Stimulated activated CD4-positive, alpha-beta T cell treated with anti-CD3 and anti-CD28 coated beads, Interleukin-12 subunit alpha, Interleukin-12 subunit beta, amount 100 ng/mL, for 4 hours (primary cell): ENCODE data around the gene TMEM108.

ENCODE experiments used
- DNase-seq: peaks from one replicate; pipeline ENCODE4 v3.0.0-alpha.2; 2020

The TMEM108 gene

DNA sequence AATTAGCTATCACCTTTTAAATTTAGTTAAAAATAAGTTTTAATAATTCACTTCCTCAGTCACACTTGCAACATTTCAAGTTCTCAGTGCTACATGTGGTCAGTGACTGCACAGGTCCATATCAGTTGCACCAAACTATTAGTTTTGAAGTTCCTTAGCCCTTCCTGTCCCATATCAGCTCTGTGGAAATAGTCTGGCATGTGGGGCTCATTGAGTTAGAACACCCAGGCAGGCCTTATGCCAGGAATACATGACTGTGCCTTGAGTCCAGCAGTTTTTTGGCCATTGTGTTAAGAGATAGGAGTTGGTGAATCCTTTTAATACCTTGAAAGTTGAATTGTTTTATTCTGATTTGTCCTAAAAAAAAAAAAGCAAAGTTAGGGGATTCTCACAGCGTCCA, 207.9 kb downstream of the TMEM108 start:
- no peak for DNase-seq

DNA sequence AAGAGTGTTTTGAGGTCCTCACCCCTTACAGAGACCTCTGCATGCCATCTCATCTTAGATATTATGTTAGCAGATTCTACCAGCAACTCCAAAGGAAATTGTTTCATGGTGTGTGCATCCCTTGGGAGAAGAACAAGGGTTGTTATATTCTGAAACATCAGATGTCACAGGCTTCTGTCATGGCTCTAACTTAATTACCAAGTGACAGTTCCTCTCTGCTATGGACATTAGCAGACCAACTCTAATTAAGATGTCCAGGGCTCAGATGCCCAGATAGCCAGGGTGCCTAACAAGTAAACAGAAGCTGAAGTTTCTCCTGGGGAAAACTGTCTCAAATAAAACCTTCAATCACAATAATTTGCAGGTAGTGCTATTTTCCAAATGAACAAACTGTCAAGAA, 208.6 kb downstream of the TMEM108 start:
- DNase-seq, result no peak

DNA sequence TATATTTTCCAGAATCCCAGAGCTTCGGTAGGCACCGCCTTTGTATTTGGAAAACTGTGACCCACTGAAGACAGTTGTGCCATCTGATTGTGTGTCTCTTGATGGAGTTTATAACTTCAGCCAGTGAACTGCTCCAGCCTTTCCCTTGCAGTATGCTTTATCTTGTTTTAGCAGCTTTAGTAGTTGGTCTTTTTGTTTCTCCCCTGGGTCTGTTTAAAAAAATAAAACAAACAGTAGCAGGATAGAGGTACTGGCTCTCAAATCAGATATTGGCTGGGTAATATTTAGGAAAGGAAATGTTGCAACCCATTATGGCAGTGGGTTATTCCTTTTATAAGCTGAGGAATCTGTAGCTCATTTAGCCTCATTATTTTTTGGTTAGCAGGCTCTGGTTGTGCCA, 210.2 kb downstream of the TMEM108 start:
- no peak for DNase-seq

DNA sequence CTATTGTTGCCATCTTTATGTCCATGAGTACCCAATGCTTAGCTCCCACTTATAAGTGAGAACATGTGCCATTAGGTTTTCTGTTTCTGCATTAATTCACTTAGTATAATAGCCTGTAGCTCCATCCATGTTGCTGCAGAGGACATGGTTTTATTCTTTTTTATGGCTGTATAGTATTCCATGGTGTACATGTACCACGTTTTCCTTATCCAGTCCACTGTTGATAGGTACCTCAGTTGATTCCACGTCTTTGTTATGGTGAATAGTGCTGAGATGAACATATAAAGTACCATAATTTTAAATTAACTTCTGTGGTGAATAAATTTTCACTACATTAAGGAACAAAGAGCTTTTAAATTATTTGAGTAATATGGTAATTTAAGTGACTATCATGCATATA, 211.3 kb downstream of the TMEM108 start:
- no peak for DNase-seq

DNA sequence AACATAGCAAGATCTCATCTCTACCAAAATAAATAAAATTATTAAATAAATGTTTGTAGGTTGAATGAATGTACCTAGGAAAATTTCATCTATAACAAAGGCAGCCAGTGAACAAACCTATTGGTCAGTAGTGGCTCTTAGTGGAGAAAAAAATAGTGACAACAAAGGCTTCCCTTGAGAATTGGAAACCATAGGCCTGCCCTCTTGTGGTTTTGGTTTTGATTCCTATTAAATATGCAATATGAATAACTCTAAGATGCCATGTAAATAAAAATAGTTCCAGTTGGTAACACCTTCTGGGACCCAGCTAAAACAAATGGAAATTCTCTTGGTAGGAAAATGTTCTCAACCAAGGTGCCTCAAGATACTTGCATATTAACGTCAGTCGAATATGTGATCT, 216.0 kb downstream of the TMEM108 start:
- DNase-seq, result no peak

DNA sequence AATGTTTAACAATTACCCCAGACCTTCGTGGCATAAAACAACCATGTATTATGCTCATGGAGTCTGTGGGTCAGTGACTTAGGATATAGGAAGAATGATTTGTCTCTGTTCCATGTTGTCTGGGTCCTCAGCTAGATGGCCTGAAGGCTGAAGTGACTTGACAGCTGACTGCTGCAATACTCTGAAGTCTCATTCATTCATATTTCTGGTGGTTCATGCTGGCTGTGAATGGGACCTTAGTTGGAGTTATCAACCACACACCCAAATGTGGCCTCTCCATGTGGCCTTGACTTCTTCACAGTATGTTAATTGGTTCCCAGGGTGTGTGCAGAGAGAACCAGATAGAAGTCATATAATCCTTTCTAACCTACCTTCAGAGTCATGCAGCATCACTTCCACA, 216.5 kb downstream of the TMEM108 start:
- no peak for DNase-seq

DNA sequence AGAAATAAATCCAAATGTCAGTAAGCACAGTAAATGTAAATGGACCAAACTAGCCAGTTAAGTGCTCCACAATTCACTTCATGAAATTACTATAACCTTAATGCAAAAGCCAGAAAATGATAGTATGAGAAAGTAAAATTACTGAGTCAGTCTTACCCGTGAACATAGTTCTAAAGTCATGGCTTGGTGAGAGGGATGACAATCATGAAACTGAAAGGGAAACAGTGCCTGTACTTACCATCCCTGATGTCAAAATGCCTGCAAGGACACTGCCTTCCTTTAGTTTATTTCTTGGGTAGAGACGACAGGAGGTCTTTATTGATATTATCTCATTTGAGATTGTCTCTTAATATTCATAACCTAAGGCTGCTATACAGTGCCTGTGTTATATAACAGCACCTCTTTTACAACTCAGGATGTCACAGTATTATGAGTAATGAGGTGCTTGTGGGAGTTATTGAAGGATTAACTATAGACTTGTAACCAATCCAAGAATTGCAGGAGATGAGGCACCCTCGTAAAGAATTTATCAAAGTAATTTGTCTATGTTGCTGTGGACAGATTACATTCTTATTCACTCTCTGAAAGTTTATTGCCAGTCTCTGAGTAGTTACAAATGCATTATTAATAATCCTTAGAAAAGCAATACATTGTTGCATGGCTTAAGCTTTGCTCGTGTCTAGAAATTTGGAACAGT, 218.7 kb downstream of the TMEM108 start:
- DNase-seq, result no peak

DNA sequence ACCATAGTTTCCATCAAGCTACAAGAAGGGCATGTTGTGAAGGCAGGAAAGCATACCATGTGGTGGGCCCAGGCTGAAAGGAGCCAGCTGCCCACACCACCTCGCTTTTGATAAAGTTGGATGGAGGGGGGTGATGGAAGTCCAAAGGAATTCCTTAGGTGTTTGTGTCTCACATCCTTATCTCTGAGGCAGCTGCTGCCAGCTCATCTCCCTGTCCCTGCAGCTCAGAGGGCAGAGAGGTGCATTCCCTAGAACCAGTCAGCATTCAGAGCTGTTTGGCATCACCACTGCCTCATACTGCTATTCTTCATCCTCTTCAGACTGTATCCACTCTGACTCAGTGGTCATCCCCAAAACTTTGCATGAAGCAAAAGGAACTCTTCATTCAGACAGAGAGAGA, 220.2 kb downstream of the TMEM108 start:
- DNase-seq, result no peak

DNA sequence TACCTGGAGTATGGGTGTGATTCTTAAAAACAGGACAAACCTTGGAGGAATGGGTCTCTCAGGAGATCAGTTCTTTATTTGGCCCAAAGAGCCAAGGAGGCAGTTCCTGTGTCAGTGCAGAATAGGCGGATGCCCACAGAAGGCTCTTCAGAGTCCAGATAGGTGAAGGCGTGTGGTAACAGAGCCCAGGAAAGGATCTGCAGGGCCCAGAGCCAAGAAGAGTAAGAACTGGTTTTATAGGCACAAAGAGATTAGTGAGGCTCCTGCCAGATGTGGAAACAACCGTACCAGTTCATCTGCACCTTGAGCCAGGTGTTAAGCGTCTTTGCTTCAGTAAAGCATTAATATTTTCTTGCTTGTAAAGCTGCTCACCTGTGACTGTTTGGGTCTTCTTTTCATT, 221.6 kb downstream of the TMEM108 start:
- no peak for DNase-seq

DNA sequence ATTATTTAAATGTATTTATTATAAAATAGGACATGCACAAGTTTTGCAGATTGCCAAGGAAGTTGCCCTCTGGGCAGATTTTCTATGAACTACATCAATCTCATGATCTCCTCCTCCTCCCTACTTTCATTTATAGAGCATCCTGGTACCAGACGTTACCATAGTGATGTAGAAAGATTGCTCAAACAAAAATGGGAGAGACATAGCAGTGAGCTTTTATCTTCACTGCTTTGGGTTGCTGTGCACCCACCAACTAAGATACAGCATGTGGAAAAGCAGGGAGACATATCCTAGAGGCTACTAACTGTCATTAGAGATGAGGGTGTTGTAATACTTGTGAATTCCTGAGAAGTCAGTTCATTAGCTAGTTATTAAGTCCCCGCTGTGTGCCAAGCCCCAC, 224.1 kb downstream of the TMEM108 start:
- no peak for DNase-seq

DNA sequence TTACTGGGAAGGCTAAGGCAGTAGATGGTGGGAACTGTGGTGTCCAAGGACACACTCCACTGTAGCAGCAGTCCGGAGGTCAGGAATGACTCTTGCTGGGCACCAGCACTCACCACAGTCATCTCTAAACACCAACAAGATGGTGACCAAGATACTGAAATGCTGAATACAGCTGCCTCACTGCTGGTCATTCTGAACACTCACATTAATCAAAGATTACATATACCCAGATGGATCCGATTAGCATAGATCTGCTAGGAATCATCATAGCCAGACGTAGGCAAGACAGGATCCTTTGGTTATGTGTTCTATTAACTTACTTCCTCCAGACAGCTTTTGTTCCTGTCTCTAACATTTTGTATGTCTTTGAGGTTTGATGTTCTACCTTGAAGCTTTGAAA, 226.7 kb downstream of the TMEM108 start:
- DNase-seq, result no peak

DNA sequence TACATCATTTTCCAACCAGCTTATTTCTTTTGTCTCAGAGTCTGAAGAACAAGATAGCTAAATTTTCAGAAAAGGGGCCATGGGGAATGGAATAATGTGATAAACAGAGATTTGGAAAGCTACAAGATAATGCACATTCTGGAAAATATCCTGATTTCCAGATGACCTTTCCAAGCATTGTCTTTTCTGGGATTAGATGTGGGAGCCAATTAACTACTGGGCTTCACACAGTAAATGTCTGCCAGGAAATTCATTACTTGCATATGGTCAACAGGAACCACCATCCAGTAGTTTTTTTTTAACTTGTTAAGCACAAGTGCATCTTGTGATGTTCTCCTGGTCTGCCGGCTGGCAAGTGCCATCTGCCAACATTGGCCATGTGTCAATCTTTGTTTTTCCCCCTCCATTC, 230.5 kb downstream of the TMEM108 start:
- no peak for DNase-seq

DNA sequence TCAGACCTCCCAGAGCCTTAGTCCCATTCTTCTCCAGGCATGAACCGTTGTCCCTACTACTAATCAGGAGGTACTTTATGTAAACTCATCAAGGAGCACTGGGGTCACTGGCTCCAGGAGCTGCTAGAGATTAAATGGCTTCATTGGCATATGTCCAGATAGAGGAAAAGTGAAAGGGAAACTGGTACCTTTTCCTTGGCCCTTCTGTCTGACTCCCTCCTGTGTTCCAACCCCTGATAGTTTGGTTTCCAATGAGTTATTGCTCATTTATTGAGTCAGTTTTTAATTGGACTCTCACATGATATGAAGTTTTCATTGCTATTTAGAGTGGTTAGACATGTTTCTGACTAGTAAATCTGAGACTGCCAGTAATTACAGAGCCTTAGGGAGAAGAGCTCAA, 231.2 kb downstream of the TMEM108 start:
- no peak for DNase-seq

DNA sequence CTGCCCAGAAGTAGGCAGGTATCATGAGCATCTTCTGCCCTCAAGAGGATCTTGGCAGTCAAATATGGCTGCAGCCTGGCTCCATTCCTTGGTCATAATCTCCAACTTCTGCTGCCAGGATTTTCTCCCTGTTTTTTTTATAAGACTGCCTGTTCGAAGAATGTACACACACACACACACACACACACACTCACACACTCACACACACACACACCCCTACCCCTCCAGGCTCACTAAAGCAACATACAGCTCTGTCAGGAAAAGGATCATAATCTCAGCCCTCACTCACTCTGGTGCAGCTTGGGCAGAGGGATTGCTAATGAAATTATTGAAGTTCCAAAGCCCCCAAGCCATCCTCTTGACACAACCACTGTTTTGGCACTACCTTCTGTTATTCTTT, 232.4 kb downstream of the TMEM108 start:
- DNase-seq, result no peak

DNA sequence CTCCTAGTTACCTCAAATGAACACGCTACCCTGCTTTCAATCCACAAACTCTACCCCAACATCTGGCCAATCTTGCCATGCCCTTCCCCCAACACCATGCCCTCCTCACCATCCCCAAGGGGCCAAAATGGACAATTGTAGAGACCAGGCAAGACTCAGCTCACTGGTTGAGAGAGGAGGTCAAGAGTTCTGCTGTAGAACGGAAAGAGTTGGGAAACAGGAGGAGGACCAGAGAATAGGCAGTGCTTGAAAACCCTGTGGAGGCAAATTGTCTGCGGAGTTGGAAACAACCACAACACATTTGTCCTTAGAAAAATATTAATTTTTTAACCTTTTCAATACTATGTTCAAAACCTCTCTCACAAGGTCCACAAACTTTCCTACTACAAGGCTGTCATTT, 232.9 kb downstream of the TMEM108 start:
- no peak for DNase-seq

DNA sequence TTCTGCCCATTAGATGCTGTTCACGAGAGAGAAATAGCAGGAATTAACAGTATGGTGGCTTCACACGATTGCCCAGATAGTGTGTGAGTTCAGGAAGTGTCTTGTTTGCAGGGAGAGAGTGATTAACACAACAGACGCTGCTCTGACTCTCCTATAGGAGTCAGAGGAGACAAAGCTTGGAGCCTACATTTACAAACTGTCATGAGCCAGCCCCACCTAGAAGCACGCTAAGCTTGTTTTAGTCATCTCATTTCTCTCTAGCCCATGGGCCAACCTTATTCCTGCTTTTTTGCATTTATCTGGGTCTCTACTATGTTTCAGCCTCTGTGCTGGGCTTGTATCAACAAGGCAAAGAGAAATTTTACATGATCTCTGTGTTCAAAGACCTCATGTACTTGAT, 233.3 kb downstream of the TMEM108 start:
- no peak for DNase-seq

DNA sequence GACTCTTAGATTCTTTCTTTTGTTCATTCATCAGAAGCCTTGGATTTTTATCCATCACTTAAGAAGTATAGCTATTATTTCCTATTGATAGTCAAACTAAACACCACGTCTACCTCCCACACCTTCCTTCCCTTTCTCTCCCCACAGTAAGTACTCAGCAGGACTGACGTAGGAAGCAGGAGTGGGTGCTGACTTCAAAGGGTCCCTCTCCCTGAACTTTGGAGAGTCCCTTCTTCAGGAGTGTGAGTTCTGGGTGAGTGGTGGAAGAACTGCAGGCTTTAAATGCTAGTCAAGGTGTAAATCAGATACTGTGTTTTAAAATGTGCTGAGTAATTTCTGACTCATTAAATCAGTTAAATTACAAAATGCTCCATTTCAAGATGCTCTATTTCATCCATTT, 235.2 kb downstream of the TMEM108 start:
- no peak for DNase-seq

DNA sequence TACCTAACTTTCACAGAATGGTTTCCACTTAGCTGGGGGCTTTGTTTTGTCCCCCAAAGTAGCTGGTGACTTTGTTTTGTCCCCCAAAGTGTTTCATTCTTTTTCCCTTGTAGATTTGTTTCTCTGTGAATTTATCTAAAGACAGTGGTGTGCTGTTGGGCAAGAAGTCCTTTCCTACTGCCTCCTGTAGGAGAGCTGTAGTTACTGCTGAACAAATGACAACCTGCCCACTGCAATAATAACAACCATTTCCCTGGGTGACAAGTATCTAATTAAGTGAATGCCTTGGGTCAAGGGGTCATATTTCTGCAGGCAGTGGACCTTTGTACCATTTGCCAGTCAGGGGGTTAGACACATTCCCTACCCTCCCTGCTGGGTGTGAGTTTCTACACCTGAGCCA, 236.3 kb downstream of the TMEM108 start:
- DNase-seq, result no peak

DNA sequence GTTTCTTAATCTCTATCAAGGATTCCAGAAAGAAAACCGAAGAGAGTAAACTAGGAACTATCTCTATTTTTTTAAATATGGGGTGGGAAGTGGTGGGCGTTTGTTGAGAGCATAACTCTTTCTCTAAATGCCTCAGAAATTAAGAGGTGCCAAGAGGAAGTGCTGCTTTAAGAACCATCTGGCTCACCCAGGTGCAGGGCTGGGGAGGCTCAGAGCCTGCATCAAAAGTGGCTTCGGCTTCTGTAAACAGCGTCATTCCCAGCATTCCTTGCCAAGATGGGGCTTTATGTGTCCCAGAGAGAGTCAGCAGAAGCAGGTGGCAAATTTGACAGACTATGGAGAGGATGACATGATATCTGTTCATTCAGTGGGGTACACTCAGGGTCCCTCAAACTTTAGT, 238.4 kb downstream of the TMEM108 start:
- no peak for DNase-seq

DNA sequence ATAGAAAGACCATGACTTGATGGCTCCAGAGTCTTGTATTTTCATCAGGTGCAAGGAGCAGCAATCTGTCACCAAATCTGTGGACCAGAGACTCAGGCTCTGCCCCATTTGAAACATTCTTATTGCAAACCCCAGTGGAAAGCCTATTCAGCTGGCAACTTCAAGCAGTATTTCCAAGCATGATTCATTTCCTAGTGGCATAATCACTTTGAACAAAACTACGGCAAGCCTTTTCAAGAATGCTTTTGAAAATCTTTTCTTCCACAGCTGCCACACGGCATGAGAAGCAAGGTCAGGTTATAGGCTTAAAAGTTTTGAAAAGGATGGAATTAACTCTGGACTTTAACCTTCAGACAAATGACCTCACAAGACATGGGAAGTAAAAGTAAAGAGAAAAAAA, 239.6 kb downstream of the TMEM108 start:
- DNase-seq, result no peak

DNA sequence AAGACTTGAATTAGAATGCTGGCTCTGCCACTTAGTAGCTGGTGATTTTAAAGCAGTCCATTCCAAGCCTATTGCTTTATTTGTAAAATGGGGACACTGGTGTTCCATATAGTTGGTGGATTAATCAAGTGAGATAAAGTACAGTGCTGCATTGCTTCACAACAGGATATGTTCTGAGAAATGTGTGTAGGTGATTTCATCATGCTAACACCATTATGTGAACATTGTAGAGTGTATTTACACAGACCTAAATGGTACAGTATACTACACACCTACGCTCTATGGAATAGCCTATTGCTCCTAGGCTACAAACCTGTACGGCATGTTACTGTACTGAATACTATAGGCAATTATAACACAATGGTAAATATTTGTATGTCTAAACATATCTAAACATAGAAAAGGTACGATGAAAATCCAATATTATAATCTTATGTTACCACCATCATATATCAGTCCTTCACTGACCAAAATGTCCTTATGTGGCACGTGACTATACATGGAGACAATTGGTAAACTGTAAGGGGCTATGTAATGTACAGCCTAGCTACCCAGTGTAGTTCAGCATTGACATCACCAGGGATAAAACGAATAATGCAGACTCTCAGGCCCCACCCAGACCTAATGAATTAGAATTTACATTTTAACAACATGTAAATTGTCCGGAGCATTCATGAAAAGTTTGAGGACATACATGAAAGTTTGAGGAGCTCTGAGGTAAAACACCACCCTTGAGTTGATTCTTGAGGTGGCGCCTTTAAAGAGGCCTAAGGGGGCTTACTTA, 240.3 kb downstream of the TMEM108 start:
- DNase-seq, result no peak

DNA sequence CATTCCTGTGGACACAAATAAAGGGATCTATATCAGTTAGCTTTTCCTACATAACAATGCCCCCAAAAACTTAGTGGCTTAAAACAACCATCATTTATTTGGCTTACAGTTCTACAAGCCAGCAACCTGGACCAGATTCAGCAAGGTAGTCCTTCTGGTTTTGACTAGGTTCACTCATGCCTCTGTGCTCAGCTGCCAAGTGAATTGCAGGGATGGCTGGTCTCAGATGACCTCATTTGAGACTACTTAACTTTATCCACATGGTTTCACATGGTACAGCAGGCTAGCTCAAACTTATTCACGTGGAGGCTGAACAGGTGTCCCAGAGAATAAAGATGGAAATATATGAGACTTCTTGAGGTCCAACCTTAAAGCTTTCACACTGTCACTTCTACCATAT, 242.4 kb downstream of the TMEM108 start:
- DNase-seq, result no peak

DNA sequence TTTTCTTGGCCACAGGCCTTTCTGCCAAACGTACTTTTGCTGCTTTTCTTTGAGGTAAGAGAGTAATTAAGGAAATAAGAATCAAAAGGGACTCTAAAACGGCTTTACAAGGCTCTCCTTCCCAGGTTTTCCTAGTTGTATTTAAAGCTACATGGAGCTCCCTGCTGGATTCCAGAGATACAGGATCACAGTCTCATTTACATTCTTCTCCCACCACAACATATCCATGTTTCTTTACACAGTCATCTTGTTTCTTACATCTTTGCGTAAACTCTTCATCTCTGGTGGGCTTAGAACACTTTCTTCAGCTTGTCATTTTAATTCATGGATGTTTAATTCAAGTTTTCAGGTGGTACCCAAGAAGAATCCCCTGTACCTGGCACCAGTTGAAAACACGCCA, 244.0 kb downstream of the TMEM108 start:
- DNase-seq, result no peak

DNA sequence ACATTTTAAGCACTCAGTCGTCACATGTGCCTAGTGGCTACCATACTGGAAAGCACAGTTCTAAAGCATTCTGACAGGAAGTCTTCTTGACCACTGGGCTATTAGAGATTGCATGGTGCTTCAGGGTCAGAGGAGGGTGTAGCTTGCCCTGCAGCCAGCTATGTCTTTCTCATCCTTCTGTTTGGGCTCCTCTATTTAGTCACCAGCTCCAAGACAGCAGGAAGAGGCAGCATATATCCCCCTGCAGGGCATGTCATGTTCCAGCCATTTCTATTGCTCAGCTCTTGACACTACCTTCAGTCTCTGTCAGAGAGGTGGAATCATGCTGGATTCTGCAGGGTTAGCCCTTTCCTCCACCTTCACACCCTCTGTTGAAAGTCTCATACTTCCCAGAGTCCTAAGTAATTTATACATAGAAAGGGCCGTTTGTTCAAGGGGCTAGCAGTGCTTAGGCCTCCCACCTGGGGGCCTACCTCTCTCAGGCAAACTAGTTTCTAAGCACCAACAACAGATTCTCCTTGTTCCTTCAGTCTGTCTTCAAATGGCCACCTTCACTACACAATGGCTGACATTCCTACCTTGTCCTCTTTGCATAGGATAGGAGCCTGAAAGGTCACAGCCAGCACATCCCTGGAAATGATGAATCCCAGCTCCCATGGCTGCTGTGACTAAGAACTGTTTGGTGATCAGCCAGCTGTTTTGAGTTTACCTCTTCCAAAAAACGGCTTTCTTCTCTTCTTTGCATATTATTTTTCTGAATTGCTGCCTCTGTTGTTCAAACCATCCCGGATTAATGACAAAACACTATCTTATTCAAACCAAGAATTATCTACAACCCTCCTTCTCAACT, 246.0 kb downstream of the TMEM108 start:
- DNase-seq, result no peak
